Measurements from ENCODE around the gene ABCB1.

- TF ChIP-seq EZH2phosphoT487 (IDR thresholded peaks at IDR 0.05; ENCODE audit: low read length) (no peak), CTCF (IDR thresholded peaks at IDR 0.05; ENCODE audit: low read length) (no peak), EZH2 (optimal IDR thresholded peaks at IDR 0.05; ENCODE audit: low read depth, low read length) (no peak)
Observed at GRCh38 chr7:87512906-87513305, 87.8 kb downstream of the ABCB1 start.

All from MM.1S (cell line).